BJ (cell line): ENCODE data around the gene FMN2. TPM values are rescaled to one million over a fixed set of nuclear protein-coding genes. Genes with fewer than 3 reads are reported as not detected.

Source experiments
- polyA plus RNA-seq: library from polyadenylated mRNA; depleted of rRNA; stranded (reverse); fragments of >200 nt; gene quantifications from 2 replicates; pipeline ENCODE4 v1.2.3, GENCODE V29; 2011
- small RNA-seq: library from RNA; depleted of rRNA; stranded (forward); fragments of <200 nt; gene quantifications from one replicate; pipeline ENCODE3, GENCODE V24; 2012; ENCODE audit warnings: low replicate concordance, low read depth; ENCODE audit not compliant: insufficient read length

The FMN2 gene
- polyA plus RNA-seq, 1 experiment: 14.6 TPM

Small RNA genes lying within 50 kb of the gene (small RNA-seq; reads per million reads assigned to genes)
- not detected for gene RF00019
